DND-41 (cell line): ENCODE results near the gene NDUFB11.

Source experiments
- ATAC-seq: fragments of 200-7000 bp; cut with Tn5 transposase; 3 replicates; pipeline ENCODE4 v1.9.1; 2021; ENCODE audit warnings: low read depth; ENCODE audit not compliant: insufficient read depth
- DNase-seq: peaks from one replicate; pipeline ENCODE4 v3.0.0-alpha.2; 2020
- H2AFZ ChIP-seq: 2 replicates; pipeline ENCODE4 v1.6.0; 2012; ENCODE audit warnings: low read depth, low read length
- H3K27ac ChIP-seq: 2 replicates; pipeline ENCODE4 v1.5.1; 2012; ENCODE audit warnings: low read length, inconsistent platforms
- H3K27me3 ChIP-seq: fragments of 200-600 bp; sonication (generic); 2 replicates; pipeline ENCODE4 v1.6.0; 2012; ENCODE audit warnings: low read length, mild to moderate bottlenecking, inconsistent platforms; ENCODE audit not compliant: insufficient read depth, poor library complexity
- H3K36me3 ChIP-seq: 2 replicates; pipeline ENCODE4 v1.5.1; 2012; ENCODE audit warnings: low read length, inconsistent platforms; ENCODE audit not compliant: insufficient read depth
- H3K4me1 ChIP-seq: 2 replicates; pipeline ENCODE4 v1.5.1; 2012; ENCODE audit warnings: mild to moderate bottlenecking, low read length; ENCODE audit not compliant: insufficient read depth
- H3K4me2 ChIP-seq: 2 replicates; pipeline ENCODE4 v1.6.0; 2012; ENCODE audit warnings: mild to moderate bottlenecking, moderate library complexity, low read length, inconsistent platforms; ENCODE audit not compliant: insufficient read depth
- H3K4me3 ChIP-seq, 2 experiments: fragments of 200-600 bp in 1 of 2; shearing (Covaris generic) in 1 of 2; 2 replicates each; pipeline ENCODE4 v1.5.1; 2012 to 2016; ENCODE audit warnings: inconsistent platforms in 2 of 2, low read length in 2 of 2, mild to moderate bottlenecking in 2 of 2, low read depth in 1 of 2, moderate library complexity in 1 of 2
- H3K79me2 ChIP-seq: 2 replicates; pipeline ENCODE4 v1.6.0; 2012; ENCODE audit warnings: low read length, inconsistent platforms; ENCODE audit not compliant: insufficient read depth
- H3K9ac ChIP-seq: 2 replicates; pipeline ENCODE4 v1.6.0; 2012; ENCODE audit warnings: low read depth, mild to moderate bottlenecking, inconsistent platforms, low read length, moderate library complexity
- H3K9me3 ChIP-seq: 2 replicates; pipeline ENCODE4 v1.5.1; 2012; ENCODE audit warnings: low read length, moderate library complexity, mild to moderate bottlenecking, inconsistent platforms; ENCODE audit not compliant: insufficient read depth, severe bottlenecking
- H4K20me1 ChIP-seq: 2 replicates; pipeline ENCODE4 v1.6.0; 2012; ENCODE audit warnings: low read length; ENCODE audit not compliant: insufficient read depth
- EZH2 ChIP-seq: IDR thresholded peaks from 3 replicates; pipeline ENCODE4 v1.6.1; 2012; ENCODE audit warnings: borderline replicate concordance, low read depth, mild to moderate bottlenecking, moderate library complexity, low read length, inconsistent platforms; ENCODE audit not compliant: severe bottlenecking
- TF ChIP-seq, protein P1 (sequence below): IDR thresholded peaks from 2 replicates; pipeline ENCODE4 v1.5.1; 2012; ENCODE audit warnings: borderline replicate concordance, low read length, moderate library complexity, mild to moderate bottlenecking; ENCODE audit not compliant: poor library complexity, severe bottlenecking; ENCODE audit errors: extremely low read depth

NDUFB11 gene

GRCh38 chrX:47180346-47180745 lies 35.8 kb upstream of the NDUFB11 start:
- Histone ChIP-seq H3K27ac (no peak overlapping the region), H3K36me3 (peaks cover 89% of the 10 kb centered on the region), H4K20me1 (peaks cover 9% of the 10 kb centered on the region; the same call in 1 of the 2 replicates), H2AFZ (no peak overlapping the region), H3K4me2 (no peak overlapping the region), H3K4me3 (no peak overlapping the region), H3K4me1 (no peaks in the 10 kb centered on the region), H3K79me2 (no peaks in the 10 kb centered on the region), H3K9ac (no peak overlapping the region), H3K27me3 (no peaks in the 10 kb centered on the region), H3K9me3 (no peaks in the 10 kb centered on the region)
- TF ChIP-seq, protein P1, sequence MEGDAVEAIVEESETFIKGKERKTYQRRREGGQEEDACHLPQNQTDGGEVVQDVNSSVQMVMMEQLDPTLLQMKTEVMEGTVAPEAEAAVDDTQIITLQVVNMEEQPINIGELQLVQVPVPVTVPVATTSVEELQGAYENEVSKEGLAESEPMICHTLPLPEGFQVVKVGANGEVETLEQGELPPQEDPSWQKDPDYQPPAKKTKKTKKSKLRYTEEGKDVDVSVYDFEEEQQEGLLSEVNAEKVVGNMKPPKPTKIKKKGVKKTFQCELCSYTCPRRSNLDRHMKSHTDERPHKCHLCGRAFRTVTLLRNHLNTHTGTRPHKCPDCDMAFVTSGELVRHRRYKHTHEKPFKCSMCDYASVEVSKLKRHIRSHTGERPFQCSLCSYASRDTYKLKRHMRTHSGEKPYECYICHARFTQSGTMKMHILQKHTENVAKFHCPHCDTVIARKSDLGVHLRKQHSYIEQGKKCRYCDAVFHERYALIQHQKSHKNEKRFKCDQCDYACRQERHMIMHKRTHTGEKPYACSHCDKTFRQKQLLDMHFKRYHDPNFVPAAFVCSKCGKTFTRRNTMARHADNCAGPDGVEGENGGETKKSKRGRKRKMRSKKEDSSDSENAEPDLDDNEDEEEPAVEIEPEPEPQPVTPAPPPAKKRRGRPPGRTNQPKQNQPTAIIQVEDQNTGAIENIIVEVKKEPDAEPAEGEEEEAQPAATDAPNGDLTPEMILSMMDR, result no peak
- no peak for TF ChIP-seq EZH2
- DNase-seq, result no peak
- no peak for ATAC-seq

- DNase-seq (no peak), ATAC-seq (no peak)
- no peak for TF ChIP-seq EZH2
- TF ChIP-seq, protein P1, result no peak
- Histone ChIP-seq H3K79me2 (no peaks in the 10 kb centered on the region), H3K9me3 (no peaks in the 10 kb centered on the region), H3K36me3 (peaks cover 89% of the 10 kb centered on the region), H3K4me3 (no peak overlapping the region), H3K27me3 (no peaks in the 10 kb centered on the region), H2AFZ (no peak overlapping the region), H3K9ac (no peak overlapping the region), H4K20me1 (peaks cover 9% of the 10 kb centered on the region; the same call in 1 of the 2 replicates), H3K4me2 (no peak overlapping the region), H3K4me1 (no peaks in the 10 kb centered on the region), H3K27ac (no peak overlapping the region)
These were observed 35.4 kb upstream of the NDUFB11 start for GRCh38 chrX:47179928-47180255.

DNA sequence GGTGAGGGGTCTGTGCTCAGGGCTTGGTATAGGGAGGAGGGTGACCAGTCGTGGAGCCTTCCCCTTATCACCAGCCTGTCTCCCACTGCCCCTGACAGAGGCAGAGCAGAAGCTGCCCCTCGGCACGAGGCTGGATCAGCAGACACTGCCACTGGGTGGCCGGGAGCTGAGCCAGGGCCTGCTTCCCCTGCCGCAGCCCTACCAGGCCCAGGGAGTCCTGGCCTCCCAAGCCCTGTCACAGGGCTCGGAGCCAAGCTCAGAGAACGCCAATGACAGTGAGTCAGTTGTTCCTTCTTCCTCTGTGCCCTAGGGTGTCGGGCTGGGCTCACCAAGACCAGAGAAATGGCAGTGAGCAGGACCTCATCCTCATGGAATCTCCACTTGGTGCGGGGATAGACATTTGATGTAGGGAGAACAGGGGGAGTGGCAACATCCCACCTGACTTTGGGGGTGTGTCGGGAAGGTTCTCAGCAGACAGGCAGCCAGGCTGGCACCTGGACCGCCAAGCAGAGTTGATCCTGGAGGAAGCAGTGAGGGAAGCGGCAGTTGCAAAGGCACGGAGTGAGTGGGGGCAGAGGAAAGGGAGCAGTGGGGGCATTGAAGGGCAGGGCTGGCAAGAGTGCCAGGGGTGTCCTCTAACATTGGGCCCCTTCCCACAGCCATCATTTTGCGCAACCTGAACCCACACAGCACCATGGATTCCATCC lies 34.9 kb upstream of the NDUFB11 start:
- no peak for DNase-seq
- Histone ChIP-seq H3K27ac (no peak overlapping the region), H3K4me1 (no peaks in the 10 kb centered on the region), H3K36me3 (peaks cover 89% of the 10 kb centered on the region), H3K4me2 (no peak overlapping the region), H3K9ac (no peak overlapping the region), H2AFZ (no peak overlapping the region), H4K20me1 (peaks cover 9% of the 10 kb centered on the region; the same call in 1 of the 2 replicates), H3K79me2 (no peaks in the 10 kb centered on the region), H3K9me3 (no peaks in the 10 kb centered on the region), H3K27me3 (no peaks in the 10 kb centered on the region), H3K4me3 (no peak overlapping the region)
- TF ChIP-seq EZH2, result no peak
- TF ChIP-seq, protein P1, result no peak
- no peak for ATAC-seq

- no peak overlapping the region for H3K4me2 ChIP-seq
These were observed 33.8 kb upstream of the NDUFB11 start for GRCh38 chrX:47178337-47178736.

More at GRCh38 chrX:47178337-47178736, 33.8 kb upstream of the NDUFB11 start:
- DNase-seq (no peak), ATAC-seq (no peak)
- H4K20me1 ChIP-seq, result peaks cover 9% of the 10 kb centered on the region; the same call in 1 of the 2 replicates
- H3K4me3 ChIP-seq, result no peak overlapping the region
- H3K27me3 ChIP-seq, result no peaks in the 10 kb centered on the region
- no peak for TF ChIP-seq EZH2
- TF ChIP-seq, protein P1, result no peak
- no peak overlapping the region for H3K27ac ChIP-seq
- H3K9me3 ChIP-seq, result no peaks in the 10 kb centered on the region
- H3K36me3 ChIP-seq, result peaks cover 94% of the 10 kb centered on the region
- no peaks in the 10 kb centered on the region for H3K4me1 ChIP-seq
- no peak overlapping the region for H2AFZ ChIP-seq
- H3K79me2 ChIP-seq, result no peaks in the 10 kb centered on the region
- H3K9ac ChIP-seq, result no peak overlapping the region
